H1 (cell line): ENCODE results near the gene FRK.

Experiments used
- ATF2 ChIP-seq: IDR thresholded peaks from 2 replicates; pipeline ENCODE4 v1.6.1; 2012; ENCODE audit warnings: low read length, inconsistent platforms
- ATF3 ChIP-seq: IDR thresholded peaks from 2 replicates; pipeline ENCODE4 v1.6.1; 2011; ENCODE audit warnings: low read depth, mild to moderate bottlenecking, low read length; ENCODE audit not compliant: insufficient read depth
- CEBPB ChIP-seq: IDR thresholded peaks from 2 replicates; pipeline ENCODE4 v1.6.1; 2012; ENCODE audit warnings: low read depth, low read length
- CHD1 ChIP-seq: IDR thresholded peaks from 2 replicates; pipeline ENCODE4 v1.6.1; 2012; ENCODE audit warnings: low read depth, low read length, improper control_type of control experiment
- CHD2 ChIP-seq: IDR thresholded peaks from 2 replicates; pipeline ENCODE4 v1.6.1; 2012; ENCODE audit warnings: low read length, improper control_type of control experiment
- CTCF ChIP-seq, 3 experiments: IDR thresholded peaks; 1 replicate in 2 of 3; 2 replicates in 1 of 3; pipeline versions ENCODE4 v1.5.1 to v1.6.1; 2011; ENCODE audit warnings: low read length in 3 of 3, mild to moderate bottlenecking in 3 of 3, inconsistent platforms in 2 of 3, low read depth in 1 of 3, moderate library complexity in 1 of 3; ENCODE audit not compliant: insufficient read depth in 1 of 3; ENCODE audit errors: control extremely low read depth in 1 of 3
- EZH2 ChIP-seq: fragments of 200-600 bp; sonication (generic); IDR thresholded peaks from 2 replicates; pipeline ENCODE4 v1.7.1; 2012; ENCODE audit warnings: low read depth, mild to moderate bottlenecking, moderate library complexity, low read length, inconsistent platforms; ENCODE audit not compliant: severe bottlenecking
- HDAC2 ChIP-seq, 2 experiments: fragments of 300-600 bp in 1 of 2; sonication (generic) in 1 of 2; IDR thresholded peaks; 2 replicates each; pipeline ENCODE4 v1.6.1; 2011 to 2012; ENCODE audit warnings: low read depth in 2 of 2, low read length in 2 of 2, mild to moderate bottlenecking in 2 of 2, moderate library complexity in 2 of 2, borderline replicate concordance in 1 of 2, inconsistent platforms in 1 of 2
- MAX ChIP-seq: IDR thresholded peaks from 2 replicates; pipeline ENCODE4 v1.6.1; 2012; ENCODE audit warnings: inconsistent platforms
- PHF8 ChIP-seq: fragments of 200-600 bp; sonication (generic); conservative IDR thresholded peaks from 2 replicates; pipeline ENCODE4 v1.7.1; 2012; ENCODE audit warnings: low read depth, mild to moderate bottlenecking, inconsistent platforms, low read length, moderate library complexity
- POLR2A ChIP-seq, 2 experiments: IDR thresholded peaks; 1 replicate in 1 of 2; 2 replicates in 1 of 2; pipeline ENCODE4 v1.6.1; 2011; ENCODE audit warnings: low read depth in 2 of 2, low read length in 2 of 2, mild to moderate bottlenecking in 2 of 2; ENCODE audit errors: control extremely low read depth in 1 of 2
- POLR2AphosphoS5 ChIP-seq: IDR thresholded peaks from 2 replicates; pipeline ENCODE4 v1.6.1; 2011; ENCODE audit warnings: low read depth, low read length
- TEAD4 ChIP-seq: IDR thresholded peaks from 2 replicates; pipeline ENCODE4 v1.6.1; 2012; ENCODE audit warnings: low read depth, low read length, inconsistent platforms, mixed read lengths

- TF ChIP-seq POLR2AphosphoS5 (no peak), ATF3 (no peak), TEAD4 (no peak), CTCF (IDR thresholded peaks at IDR 0.05; ENCODE audit: control extremely low read depth in 1 of 3, insufficient read depth in 1 of 3, low read depth in 1 of 3, low read length in 3 of 3) (no peak), EZH2 (no peak), HDAC2 (IDR thresholded peaks at IDR 0.05; ENCODE audit: borderline replicate concordance in 1 of 2, low read depth in 2 of 2, low read length in 2 of 2) (no peak), CHD1 (no peak), CEBPB (no peak), PHF8 (no peak), ATF2 (no peak), POLR2A (IDR thresholded peaks at IDR 0.05; ENCODE audit: control extremely low read depth in 1 of 2, low read depth in 2 of 2, low read length in 2 of 2) (no peak), CHD2 (no peak), MAX (no peak)
These were observed 128.2 kb downstream of the FRK start for GRCh38 chr6:115932481-115932880.
